ENCODE results near the gene IGF2BP2.

IGF2BP2 gene

DNA sequence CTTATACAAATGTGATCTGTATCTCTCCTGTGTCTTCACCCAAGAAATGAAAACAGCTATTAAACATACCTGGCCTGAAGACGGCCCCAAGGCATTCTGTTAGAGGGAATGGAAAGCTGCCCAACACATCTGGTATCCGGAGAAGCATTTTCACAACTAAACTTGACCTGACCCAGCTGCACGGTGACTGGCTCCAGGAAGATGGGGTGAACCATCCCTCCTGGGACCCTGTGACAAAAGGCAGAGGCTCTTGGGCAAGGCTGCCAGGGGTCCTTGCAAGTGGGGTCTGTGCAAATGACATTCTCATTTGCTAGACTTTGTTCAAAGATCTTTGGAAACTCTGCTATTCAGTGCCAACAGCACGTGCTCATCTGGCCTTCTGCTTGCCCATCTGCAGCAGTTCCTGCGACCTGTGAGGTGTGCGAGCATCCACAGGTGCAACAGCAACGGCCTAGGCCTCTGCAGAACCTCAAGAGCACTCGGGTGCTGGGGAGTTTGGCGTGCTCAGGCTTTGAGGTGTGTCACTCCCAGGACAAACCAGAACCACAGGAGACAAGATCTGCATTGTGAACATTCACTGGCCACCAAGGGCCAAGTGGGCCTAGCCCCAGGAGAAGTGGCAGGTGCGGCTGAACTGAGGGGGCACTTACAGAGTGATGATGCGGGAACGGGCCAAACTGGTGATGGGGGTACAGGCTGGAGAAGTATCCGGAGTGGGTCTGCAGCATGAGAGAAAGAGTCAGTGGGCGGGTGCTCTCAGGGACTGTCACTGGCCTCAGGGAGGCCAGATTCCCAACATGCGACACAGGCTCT is 166.9 kb downstream of the IGF2BP2 start:
- no peaks in the 10 kb centered on the region for H3K9me3 Mint-ChIP-seq
- DNase-seq (no peak), ATAC-seq (no peak)
- H3K4me1 Mint-ChIP-seq = no peaks in the 10 kb centered on the region
- H3K27ac Mint-ChIP-seq = no peak overlapping the region
- H3K4me3 Mint-ChIP-seq = no peak overlapping the region
- no peaks in the 10 kb centered on the region for H3K36me3 Mint-ChIP-seq (ENCODE audit: low read depth)
- peaks cover 2% of the 10 kb centered on the region for H3K27me3 Mint-ChIP-seq

DNA sequence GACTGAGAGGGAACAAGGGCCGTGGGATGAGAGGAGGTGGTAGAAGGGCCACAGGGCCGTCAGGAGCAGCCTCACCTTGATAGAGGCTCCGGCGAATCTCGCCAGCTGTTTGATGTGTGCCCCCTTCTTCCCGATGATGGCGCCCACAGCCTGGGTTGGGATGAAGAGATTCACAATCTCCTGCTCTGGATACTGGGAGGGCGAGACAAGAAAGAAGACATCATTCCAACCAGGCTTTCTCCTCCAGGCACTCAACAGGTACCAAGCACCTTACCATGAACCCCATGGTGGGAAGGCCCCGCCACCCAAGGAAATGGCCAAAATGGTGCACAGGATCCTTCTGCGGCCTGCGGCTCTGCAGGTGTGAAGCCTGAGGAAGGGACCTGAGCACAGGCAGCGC is 167.6 kb downstream of the IGF2BP2 start:
- ATAC-seq (no peak), DNase-seq (no peak)
- no peak overlapping the region for H3K4me3 Mint-ChIP-seq
- no peaks in the 10 kb centered on the region for H3K27me3 Mint-ChIP-seq
- H3K4me1 Mint-ChIP-seq = no peaks in the 10 kb centered on the region
- no peaks in the 10 kb centered on the region for H3K9me3 Mint-ChIP-seq
- no peak overlapping the region for H3K27ac Mint-ChIP-seq
- H3K36me3 Mint-ChIP-seq (ENCODE audit: low read depth) = no peaks in the 10 kb centered on the region

DNA sequence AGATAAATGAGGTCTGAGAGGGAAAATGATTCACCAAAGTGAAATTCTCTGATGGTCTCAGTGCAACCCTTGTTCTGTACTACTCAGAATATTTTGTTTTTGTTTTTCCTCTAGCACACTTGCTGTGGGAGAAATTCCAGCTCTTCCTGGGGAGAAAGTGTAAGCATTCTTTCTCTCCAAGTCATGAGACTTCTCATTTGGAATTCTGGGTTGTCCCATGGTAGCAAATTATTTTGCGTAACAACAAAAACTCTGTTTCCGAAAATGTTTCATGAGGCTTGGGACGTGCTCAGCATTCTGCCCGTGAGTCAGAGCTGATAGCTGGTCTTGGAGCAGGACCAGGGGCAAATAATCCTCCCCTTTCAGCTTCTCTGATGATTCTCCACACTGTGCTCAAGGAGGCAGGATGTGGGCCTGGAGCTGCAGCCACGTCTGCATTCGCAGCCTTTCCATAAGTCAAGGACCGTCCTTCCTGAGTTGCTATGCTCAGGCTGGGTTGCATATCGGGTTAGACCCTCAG is 168.5 kb downstream of the IGF2BP2 start:
- Mint-ChIP-seq H3K9me3 (no peaks in the 10 kb centered on the region), H3K27me3 (no peaks in the 10 kb centered on the region), H3K4me3 (no peak overlapping the region), H3K27ac (no peak overlapping the region), H3K4me1 (no peaks in the 10 kb centered on the region), H3K36me3 (ENCODE audit: low read depth) (no peaks in the 10 kb centered on the region)
- no peak for DNase-seq
- no peak for ATAC-seq

DNA sequence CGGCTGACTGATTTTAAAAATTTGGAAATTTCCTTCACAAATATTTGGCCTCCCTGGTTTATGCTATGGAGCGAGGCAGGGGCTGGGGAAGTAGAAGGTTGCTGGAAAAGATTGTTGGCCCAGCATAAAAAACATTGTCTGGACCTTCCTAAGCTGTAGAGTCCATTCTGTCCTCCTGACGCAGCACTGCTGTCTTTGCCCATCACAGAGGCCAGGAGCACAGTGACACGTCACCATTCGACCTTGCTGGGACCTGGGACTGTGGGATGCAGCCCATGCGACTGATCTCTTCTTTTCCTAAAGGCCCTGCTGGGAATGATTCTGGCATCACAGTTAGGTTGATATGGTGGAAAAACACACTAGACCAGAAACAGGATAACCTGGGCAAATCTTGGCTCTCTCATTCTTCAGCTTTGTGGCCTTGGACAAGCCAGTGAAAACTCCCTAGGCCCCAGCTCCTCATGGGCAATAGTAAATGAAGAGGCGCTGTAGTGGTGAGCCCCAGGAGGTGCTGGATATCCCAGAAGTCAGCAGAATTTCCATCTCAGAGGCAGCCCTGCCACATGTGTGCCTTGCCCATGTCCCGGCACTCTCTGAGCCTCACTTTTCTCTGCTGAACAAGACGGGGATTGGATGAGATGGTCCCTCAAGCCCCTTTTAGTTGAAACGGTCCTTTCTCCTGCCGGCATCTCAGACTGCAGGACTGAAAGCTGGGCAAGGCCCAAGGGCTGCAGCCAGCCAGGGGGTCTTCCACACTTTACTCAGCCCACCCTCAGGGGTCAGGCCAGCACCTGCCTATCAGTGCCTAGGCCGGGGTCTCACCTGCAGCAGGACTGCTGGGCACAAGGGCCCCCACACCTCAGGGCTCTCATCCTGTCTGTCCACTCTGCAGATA is 169.2 kb downstream of the IGF2BP2 start:
- Mint-ChIP-seq H3K9me3 (no peaks in the 10 kb centered on the region), H3K27ac (no peak overlapping the region), H3K4me3 (no peak overlapping the region), H3K27me3 (no peaks in the 10 kb centered on the region), H3K36me3 (ENCODE audit: low read depth) (no peaks in the 10 kb centered on the region), H3K4me1 (no peaks in the 10 kb centered on the region)
- no peak for ATAC-seq
- no peak for DNase-seq

DNA sequence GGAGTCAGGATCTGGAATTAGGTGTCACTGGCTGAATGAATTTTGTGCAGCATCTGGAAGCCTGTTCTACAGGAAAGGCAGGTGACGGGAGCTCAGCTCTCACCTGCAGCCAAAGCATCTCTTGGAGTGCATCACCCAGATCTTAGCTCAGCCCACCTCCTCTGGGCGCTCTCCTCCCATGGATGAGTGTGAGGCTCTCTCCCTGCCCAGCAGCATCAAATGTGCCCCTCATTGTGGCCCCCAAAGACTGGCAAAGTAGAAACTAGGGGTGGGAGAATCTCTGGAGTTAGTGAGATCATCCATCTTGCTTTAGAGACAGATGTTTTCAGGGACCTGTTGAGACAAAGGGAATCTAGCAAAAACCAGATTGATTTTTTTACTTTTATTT is 170.1 kb downstream of the IGF2BP2 start:
- ATAC-seq (no peak), DNase-seq (no peak)
- Mint-ChIP-seq H3K27me3 (no peaks in the 10 kb centered on the region), H3K36me3 (ENCODE audit: low read depth) (no peaks in the 10 kb centered on the region), H3K9me3 (no peaks in the 10 kb centered on the region), H3K4me1 (no peaks in the 10 kb centered on the region), H3K27ac (no peak overlapping the region), H3K4me3 (no peak overlapping the region)

DNA sequence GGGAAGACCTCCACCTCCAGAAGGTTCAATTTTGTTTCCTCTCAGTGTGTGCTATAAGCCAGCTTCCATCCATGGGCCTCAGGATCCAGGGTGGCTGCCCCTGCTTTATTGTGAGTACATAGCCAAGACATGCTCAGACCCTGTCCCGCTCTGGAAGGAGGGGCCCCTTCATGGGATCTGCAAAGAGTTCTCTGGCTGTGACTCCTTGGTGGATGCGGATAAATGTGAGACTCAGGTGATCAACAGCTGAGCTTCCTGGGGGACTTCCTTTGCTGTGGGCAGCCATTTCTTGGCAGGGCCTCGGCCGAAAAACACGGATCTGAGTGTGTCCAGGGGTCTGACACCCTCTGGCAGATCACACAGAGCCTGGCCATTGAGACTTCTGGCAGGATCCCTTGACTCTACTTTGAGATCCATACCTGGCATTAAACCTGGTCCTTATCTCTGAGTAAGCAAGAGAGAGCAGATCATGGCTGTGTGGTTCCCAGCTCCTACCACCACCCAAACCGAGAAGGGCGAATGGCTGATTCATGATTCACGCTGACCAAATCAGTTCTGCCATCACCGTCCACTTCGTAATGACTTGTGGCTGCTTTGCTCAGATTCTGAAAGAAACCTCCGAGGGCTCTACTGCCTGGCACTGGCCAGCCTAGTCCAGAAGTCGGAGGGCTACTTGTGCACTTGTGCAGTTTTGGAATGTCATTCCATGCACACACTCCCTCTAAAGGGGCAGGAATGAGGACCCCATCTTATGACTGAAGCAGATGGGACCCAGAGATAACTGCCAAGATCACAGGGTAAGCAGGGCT is 170.7 kb downstream of the IGF2BP2 start:
- no peak overlapping the region for H3K4me3 Mint-ChIP-seq
- H3K27me3 Mint-ChIP-seq = no peaks in the 10 kb centered on the region
- H3K27ac Mint-ChIP-seq = no peak overlapping the region
- no peak for DNase-seq
- no peaks in the 10 kb centered on the region for H3K4me1 Mint-ChIP-seq
- no peaks in the 10 kb centered on the region for H3K9me3 Mint-ChIP-seq
- ATAC-seq = no peak
- no peaks in the 10 kb centered on the region for H3K36me3 Mint-ChIP-seq (ENCODE audit: low read depth)

DNA sequence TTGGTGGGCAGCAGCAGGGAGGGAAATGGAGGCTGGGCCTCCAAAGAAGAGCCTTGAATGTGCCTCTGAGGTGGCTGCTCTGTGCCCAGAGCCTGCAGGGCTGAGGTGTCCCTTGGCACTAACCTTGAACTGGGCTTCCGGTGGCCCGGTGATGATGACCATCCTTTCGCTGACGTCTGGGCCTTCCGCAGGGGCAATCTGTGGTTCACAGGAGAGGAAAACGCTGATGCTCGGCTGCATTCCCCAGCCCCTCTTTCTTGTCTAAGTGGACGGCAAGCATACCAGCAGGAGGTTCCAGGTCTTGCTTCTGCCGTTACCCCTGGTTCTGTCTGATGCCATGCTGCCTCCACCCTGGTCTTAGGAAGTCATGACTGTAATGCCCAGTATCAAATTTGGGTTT is 172.9 kb downstream of the IGF2BP2 start:
- Mint-ChIP-seq H3K36me3 (ENCODE audit: low read depth) (no peaks in the 10 kb centered on the region), H3K4me1 (no peaks in the 10 kb centered on the region), H3K27me3 (no peaks in the 10 kb centered on the region), H3K27ac (no peak overlapping the region), H3K9me3 (no peaks in the 10 kb centered on the region), H3K4me3 (no peak overlapping the region)
- DNase-seq (no peak), ATAC-seq (no peak)

DNA sequence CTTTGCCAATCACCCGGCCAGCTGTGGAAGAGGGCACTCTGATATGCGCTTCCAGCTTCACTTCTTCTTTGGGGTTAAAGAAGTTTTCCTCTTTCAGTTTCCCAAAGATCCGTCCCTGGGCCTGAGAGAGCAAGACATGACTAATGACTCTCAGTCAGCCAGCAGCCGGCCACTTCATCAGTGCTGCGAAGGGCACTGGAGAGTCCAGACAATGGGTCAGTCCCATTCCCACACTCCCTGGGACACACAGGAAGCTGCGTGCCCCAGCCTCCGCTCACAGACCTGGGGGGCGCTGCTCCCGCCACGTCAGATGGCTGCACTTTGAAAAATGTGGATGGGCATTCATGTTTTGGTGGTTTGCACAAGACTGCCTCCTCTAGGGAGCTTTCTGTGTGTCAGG is 175.4 kb downstream of the IGF2BP2 start:
- Mint-ChIP-seq H3K27ac (no peak overlapping the region), H3K4me1 (no peaks in the 10 kb centered on the region), H3K4me3 (no peak overlapping the region), H3K27me3 (peaks cover 7% of the 10 kb centered on the region), H3K9me3 (no peaks in the 10 kb centered on the region), H3K36me3 (ENCODE audit: low read depth) (no peaks in the 10 kb centered on the region)
- DNase-seq (no peak), ATAC-seq (no peak)

DNA sequence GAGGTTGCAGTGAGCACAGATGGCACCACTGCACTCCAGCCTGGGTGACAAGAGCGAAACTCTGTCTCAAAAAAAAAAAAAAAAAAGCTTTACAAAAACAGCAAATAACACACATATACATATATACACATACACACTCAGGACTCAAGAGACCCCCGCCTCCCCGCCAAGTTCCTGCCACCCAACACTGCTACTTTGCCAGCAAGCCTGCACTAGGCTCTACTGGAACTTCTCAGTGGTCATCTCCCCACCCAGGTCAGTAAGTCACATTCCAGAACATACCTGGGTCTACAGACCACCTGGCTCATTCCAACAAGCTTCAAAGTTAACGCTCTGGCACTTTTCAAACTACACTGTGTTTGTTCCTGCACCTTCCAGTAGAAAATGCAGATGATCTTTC is 176.4 kb downstream of the IGF2BP2 start:
- H3K36me3 Mint-ChIP-seq (ENCODE audit: low read depth) = no peaks in the 10 kb centered on the region
- no peak for DNase-seq
- H3K4me1 Mint-ChIP-seq = no peaks in the 10 kb centered on the region

DNA sequence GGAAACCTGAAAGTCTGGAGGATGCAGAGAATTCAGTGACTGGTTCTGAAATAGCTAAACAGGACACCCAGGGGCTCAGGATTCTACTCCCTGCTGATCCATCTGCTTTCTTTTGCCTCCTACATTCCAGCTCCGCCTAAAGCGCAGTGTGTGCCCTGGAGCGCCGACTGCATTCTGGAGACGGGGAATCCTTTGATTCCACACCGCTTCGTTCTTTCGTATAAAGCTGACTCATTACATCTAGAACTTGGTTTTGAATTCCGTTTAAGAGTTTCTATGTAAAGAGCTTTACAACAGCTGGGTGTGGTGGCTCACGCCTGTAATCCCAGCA is 177.0 kb downstream of the IGF2BP2 start:
- Mint-ChIP-seq H3K36me3 (ENCODE audit: low read depth) (no peaks in the 10 kb centered on the region), H3K4me1 (no peaks in the 10 kb centered on the region), H3K27ac (no peak overlapping the region), H3K4me3 (no peak overlapping the region), H3K27me3 (peaks cover 7% of the 10 kb centered on the region), H3K9me3 (no peaks in the 10 kb centered on the region)
- DNase-seq = no peak
- no peak for ATAC-seq

More for the DNA sequence above, 176.4 kb downstream of the IGF2BP2 start:
- H3K27me3 Mint-ChIP-seq = peaks cover 7% of the 10 kb centered on the region
- no peak overlapping the region for H3K27ac Mint-ChIP-seq
- H3K4me3 Mint-ChIP-seq = no peak overlapping the region
- H3K9me3 Mint-ChIP-seq = no peaks in the 10 kb centered on the region
- no peak for ATAC-seq

DNA sequence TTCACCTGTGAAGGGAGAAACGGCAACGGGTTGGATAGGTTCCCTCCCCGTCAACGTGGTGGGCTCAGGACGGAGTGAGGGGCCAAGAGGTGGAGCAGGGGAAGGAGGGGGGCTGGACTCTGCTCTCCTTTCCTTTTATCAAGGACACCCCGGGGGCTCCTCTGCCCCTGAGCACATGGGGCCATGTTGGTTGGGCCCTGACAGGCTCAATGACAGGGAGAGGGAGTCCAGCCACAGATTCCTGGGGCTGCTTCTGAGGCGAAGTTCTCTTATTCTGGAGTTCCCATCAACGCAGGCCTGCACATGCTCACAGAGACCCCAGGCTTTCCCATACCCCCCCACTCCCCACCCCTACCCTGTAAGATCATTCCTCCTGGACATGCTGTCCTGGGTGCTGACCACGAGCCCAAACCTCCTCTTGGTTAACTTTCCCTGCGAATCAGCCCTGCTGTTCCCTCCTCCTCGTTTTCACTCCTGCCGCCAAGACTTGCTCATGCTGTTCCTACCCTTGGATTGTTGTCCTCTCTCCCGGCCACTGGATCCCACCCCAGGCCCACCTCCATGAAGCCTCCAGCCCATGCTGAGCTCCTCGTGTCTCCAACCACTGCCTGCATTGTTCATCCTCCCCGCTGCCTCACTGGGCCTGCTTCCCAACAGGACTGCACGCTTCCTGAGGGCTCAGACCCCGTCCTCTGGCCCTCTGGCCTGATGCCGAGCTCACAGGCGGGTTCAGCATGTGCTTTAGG is 177.5 kb downstream of the IGF2BP2 start:
- H3K4me3 Mint-ChIP-seq = no peak overlapping the region

DNA sequence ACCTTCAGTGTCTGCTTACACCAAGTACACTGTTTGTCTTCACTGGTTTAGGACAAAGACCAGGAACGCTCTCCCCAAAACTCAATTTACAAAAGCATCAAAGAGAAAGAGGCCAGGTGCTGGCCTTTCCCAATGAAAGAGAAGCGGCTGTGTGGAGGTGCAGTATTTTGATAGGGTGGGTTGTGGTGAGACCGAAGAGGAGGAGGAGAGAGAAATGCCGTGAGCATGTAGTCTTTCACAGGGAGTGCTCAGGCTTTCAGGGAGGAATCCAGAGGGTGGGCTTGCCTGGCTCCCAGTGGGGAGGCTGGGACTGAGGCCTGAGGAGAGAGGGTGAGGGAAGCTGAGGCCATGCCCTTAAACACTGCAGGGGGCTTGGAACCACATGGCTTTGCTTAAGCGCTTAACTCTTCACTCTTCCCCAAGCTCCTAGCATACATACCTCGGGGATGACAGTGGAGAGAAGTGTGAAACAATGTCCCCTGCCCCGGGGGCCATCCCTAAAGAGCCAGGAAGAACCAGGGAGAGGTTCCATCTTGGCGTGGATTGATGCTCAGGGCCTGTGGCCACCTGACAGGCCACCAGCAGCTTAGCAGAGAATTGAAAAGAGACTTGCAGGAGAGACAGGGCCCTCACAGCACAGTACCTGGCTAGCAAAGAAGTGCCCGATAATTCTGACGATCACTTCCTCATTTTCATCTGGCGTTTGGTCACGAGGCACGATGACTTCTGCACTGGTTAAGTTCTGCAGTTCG is 178.3 kb downstream of the IGF2BP2 start:
- no peaks in the 10 kb centered on the region for H3K9me3 Mint-ChIP-seq
- ATAC-seq = no peak
- peaks cover 9% of the 10 kb centered on the region for H3K27me3 Mint-ChIP-seq
- H3K4me3 Mint-ChIP-seq = no peak overlapping the region
- no peak overlapping the region for H3K27ac Mint-ChIP-seq
- no peaks in the 10 kb centered on the region for H3K36me3 Mint-ChIP-seq (ENCODE audit: low read depth)
- H3K4me1 Mint-ChIP-seq = no peaks in the 10 kb centered on the region
- no peak for DNase-seq

More for the DNA sequence above, 177.5 kb downstream of the IGF2BP2 start:
- ATAC-seq (no peak), DNase-seq (no peak)
- no peaks in the 10 kb centered on the region for H3K4me1 Mint-ChIP-seq
- H3K36me3 Mint-ChIP-seq (ENCODE audit: low read depth) = no peaks in the 10 kb centered on the region
- no peak overlapping the region for H3K27ac Mint-ChIP-seq
- peaks cover 9% of the 10 kb centered on the region for H3K27me3 Mint-ChIP-seq
- H3K9me3 Mint-ChIP-seq = no peaks in the 10 kb centered on the region

DNA sequence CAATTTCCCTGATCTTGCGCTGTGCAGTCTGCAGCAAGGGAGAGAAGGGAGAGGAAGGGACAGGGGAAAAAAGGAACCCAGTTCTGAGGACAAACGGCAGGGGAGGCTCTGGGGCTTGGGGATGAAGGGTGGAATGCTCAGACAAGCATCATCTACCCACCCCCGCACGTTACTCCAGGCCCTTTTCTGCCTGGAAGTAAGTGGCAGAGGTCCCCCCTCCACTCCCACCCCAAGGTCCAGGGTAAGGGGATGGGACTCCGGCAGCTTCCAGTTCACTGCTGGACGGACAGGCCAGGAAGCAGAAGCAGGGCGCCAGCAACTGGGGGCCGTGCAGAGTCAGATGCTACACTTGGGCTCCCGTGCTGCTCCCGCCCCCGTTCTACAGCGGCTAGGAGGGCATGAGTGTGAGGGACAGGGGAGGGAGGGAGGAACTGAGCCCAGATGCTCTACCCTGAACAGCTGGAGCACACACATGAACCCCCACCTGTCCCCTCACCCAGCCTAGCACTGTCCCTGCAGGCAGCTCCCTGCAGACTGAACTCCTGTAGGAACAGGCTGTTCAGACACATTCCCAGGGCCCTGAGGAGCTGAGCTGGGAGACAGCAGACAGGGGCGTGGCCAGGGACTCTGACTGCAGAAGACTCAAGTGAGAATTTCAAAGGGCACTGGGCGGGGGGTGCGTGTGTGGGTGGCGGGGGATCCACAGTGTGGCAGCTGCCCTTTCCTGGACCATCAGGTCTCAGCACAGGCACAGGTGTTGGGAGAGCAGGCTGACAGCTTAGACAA is 179.1 kb downstream of the IGF2BP2 start:
- Mint-ChIP-seq H3K36me3 (ENCODE audit: low read depth) (no peaks in the 10 kb centered on the region), H3K4me1 (no peaks in the 10 kb centered on the region), H3K27me3 (peaks cover 9% of the 10 kb centered on the region), H3K4me3 (no peak overlapping the region), H3K9me3 (no peaks in the 10 kb centered on the region), H3K27ac (no peak overlapping the region)
- ATAC-seq = no peak
- DNase-seq = no peak

Measured in activated naive CD8-positive, alpha-beta T cell treated with anti-CD3 and anti-CD28 coated beads, Interleukin-2, amount 50 U/mL, for 24 hours (primary cell).